GM19452 (cell line): ENCODE measurements around the gene MTHFR.
"Not testable (repeated sequence)": the region's sequence is repeated elsewhere in the genome, so short reads cannot be mapped to it uniquely, and the experiment has no call there.

Source experiments
- ATAC-seq: cut with Tn5 transposase; IDR thresholded peaks from one replicate; pipeline ENCODE4 v1.9.1; 2021; ENCODE audit not compliant: unreplicated experiment

The MTHFR gene

DNA sequence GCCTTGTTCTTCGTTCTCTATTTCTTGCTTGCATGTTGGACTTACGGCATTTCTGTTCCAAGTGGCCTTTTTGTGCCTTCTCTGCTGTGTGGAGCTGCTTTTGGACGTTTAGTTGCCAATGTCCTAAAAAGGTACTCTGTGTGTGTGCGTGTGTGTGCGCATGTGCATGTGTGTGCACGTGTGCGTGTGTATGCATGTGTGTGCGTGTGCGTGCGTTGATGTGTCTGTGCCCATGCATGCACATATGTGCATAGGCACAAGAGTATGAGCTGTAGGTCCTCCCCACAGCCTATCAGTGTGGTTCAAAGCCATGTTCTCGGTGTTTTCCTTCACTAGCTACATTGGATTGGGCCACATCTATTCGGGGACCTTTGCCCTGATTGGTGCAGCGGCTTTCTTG, 28.1 kb upstream of the MTHFR start:
- ATAC-seq, result no peak

DNA sequence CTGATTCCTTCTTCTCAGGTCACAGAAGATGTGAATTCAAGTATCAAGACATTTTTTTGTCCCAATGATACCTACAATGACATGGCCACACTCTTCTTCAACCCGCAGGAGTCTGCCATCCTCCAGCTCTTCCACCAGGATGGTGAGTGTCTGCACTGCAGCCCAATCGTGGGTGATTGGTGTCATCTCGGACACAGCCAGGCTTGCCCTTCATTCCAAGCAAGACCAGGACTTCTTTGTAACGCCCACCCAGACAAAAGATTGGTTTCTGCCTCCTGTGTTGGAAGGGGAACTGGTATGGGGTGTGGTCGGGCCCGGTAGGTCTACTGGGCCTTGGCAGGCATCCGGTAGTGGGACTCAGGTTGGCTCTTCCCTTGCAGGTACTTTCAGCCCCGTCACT, 27.7 kb upstream of the MTHFR start:
- ATAC-seq, result no peak

DNA sequence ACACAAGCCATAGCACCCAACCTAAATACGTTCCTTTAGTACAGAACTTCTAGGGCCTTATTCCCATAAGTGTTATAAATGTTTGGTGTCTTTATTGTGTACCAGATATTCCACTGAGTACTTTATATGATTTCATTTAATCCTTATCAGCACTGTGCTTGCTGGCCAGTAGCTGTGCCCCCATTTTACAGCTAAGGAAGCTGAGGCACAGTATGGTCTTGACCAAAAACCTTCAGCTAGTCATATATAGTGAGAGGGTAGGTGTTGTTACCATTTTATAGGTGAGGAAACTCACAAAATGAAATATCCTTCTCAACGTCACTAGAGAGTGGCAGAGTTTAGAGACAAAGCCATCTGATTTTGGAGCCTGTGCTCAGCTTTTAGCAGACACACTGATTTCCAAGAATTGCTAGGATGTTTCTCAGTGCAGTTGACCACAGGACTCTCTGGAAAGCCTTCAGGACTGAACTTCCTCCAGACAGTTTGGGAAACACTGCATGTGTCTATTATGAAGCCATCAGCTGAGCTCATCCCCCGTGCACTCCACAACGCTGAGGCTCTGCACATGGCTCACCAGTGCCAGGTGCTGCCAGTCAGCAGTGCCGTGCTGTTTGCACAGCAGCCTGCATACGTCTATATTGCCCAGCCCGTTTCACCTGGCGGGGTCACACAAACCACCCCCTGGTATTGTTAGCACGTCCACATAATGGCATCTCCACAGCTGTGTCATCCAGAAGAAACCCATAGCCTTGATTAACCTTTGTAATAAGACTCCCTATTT, 26.4 kb upstream of the MTHFR start:
- ATAC-seq, result no peak

DNA sequence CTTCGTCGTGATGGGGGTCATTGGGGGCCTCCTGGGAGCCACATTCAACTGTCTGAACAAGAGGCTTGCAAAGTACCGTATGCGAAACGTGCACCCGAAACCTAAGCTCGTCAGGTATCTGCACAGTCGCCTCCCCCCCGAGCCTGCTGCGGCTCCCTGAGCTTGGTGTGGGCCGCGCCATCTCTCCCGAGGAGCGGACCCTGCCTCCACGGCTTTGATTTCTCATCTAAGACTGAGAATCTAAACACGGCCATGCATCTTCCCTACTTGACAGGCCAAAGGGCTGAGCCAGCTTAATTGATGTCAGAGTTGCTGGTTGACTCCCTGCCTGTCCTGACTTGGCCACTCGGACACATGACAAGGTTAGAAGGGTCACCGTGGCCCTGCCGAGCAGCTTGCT, 22.7 kb upstream of the MTHFR start:
- ATAC-seq, result no peak

DNA sequence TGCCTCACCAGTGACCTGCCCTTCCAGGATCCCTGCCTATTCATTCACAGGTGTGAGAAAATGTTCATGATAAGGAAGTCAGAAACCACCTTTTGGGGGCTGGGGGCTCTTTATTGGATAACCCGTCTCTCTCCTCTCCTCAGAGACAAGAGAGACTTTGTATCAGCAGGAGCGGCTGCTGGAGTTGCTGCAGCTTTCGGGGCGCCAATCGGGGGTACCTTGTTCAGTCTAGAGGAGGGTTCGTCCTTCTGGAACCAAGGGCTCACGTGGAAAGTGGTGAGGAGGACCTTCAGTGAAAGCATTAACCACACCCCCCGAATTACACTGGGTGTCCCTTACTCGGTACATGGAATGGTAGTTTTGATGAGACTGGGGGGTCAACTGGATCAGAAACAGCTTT, 21.2 kb upstream of the MTHFR start:
- ATAC-seq, result no peak

DNA sequence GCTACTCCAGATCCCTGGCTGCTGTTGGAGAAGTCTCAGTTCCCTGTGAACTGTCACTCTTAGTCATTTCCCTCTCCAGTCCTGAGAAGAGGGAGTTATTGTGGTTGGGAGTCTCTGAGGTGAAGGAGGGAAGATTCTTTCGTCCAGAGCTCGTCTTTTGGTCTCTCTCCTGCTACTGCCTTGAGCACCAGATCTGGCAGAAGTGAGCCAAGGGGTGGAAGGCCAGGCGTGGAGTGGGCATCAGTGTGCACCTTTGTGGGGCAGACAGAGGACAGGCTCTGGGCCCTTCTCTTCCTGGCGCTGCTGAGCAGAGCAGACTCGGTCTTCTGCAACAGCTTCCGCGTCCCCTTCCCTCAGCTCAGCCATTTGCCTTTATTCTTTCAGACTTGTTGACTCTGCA, 19.4 kb upstream of the MTHFR start:
- no peak for ATAC-seq

DNA sequence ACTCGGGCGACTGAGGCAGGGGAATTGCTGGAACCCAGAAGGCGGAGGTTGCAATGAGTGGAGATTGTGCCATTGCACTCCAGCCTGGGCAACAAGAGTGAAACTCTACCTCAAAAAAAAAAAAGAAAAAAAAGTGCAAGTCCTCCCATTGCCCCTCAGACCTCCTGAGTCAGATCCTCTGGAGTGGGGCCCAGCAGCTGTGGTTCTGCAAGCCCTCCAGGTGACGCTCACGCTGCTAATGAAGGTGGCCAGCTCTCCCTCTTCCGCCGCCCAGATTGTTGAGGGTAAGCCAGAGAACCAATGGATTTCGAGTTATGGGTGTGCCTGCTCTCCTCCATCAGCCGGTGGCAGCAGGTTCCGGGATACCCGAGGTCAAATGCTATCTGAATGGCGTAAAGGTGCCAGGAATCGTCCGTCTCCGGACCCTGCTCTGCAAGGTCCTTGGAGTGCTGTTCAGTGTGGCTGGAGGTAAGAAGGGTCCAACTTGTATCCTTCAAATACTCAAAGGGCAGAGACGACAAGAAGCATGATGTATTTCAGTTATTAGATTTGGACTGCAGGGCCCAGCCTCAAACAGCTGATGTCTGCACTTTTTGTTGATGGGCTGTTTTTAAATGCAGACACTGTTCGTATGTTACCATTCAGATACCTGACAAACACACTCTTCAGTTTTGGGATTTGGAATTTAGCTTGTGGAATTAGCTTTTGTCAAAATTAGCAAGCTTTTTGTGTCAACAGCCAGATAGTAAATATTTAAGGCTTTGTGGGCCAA, 17.8 kb upstream of the MTHFR start:
- no peak for ATAC-seq

DNA sequence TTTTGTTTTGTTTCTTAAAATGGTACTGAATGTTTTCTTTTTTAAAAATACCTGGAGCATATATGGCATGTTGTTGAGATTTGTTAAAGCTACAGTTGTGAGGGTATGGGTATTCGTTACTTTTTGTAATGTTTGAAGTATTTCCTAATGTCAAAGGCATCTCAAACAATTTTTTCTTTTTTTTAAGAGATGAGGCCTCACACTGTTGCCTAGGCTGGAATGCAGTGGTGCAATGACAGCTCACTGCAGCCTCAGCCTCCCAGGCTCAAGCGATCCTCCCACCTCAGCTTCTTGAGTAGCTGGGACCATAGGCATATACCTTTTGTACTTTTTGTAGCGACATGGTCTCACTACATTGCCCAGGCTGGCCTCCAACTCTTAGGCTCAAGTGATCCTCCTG, 16.3 kb upstream of the MTHFR start:
- ATAC-seq, result no peak

DNA sequence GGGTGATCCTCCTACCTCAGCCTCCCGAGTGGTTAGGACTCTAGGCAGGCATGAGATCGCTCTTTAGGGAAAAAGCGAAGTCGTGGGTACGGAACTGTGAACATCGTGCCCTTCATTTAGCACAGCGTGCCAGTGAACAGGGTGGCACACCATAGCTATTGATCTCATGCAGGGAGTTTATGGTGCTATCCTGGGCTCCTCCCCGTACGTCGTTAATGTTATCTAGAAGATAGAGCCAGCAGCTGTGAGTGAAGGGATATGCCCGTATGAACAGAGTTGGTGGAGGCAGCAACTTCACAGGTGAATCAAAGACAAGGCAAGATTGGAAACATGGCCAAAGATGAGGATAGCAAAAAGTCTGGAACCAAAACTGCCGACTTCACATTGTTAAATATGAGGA, 11.4 kb upstream of the MTHFR start:
- ATAC-seq, result no peak

DNA sequence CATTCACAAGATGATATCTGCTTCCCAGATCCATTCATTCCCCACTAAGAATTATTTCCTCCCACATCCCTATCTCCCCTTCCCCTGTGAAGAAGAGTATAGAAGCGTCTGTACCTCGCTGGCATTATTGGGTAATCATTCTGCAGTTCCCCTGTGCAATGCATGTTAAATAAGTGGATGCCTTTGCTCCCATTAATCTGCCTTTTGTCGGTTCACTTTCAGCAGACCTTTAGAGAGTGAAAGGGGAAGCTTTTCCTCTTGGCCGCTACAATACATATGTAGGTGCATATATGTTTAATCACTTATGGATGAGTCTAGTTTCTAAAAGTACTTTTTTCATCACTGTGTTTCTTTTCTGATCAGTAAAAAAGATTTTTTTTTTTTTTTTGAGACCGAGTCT, 7.3 kb upstream of the MTHFR start:
- ATAC-seq, result no peak

DNA sequence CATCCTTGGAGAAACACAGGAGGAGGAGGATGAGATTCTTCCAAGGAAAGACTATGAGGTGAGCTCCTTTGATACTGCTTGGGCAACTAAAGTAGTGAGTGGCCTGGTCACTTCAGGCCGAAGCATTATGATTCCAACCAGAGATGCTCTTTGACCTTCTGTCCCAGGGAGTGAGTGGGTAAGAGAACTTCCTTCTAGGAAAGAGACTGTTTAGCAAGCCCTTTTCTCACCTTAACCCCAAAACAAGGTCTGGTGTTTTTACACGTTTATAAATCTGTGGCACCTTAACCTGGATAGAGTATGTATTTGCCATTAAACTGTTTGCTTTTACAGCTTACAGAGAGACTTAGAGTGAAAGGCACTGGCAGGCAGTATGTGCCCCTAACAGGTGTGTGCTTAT, 1.4 kb upstream of the MTHFR start:
- no peak for ATAC-seq

DNA sequence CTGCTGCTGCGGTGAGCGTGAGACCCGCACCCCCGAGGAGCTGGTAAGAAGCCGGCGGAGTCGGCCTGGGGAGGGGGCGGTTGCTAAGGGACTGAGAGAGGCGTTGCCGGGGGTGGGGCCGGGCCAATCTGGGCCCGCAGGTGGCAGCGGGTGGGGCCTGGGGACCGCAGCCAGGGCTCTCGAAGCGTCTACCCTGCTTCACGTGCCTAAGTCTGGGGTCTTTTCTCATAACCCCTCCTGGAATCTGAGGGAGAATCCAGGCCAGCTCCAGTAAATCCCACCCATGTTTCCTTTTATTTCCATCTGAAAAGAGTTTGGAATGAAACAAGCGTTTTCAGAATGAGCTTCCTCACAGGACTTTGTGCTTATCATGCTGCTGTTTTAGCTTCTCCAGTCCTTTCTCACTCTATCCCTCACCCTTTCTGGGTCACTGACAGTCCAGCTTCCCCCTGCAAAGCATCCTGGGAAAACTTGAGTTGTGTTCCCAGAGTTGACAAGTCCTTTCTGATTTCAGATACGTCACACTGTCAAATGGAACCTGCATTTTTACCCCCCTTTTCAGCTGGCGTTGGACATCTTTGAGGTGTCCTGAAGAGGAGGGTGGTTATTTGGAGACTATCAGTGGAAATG, 658 bp upstream of the MTHFR start:
- peak; percentile 39 for ATAC-seq

DNA sequence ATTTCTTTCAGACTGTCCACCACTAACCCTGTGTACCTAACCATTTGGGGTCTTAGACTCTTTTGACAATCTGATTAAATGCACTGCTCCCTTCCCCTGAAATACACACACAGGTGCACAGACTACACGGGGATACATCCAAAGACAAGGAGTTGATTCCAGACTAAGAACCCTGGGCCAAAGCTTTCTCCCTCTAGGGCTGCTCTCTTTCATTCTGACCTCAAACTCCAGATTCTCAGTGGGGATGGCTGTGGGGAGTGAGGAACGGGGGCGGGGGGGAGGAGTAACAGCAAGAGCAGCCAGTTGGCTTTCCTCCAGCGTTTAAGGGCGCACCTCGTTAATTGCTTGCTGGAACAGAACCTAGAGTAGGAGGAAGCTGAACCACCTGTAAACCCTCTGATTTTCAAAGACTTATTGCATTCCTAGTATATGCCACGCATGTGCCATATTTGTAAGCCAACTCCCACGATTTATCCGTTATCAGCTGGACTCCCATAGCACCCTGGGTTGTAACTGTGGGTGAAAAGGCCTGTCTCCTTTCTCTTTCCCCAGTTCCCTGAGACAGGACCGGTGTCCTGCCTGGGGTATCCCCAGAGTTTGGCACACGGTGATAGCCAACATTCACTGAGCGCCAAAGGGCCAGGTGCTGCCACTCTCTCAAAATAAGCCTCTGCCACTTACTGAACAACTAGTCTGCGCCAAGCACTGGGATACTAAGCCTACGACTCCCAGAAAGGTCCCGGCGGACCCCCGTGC, 920 bp downstream of the MTHFR start:
- no peak for ATAC-seq

DNA sequence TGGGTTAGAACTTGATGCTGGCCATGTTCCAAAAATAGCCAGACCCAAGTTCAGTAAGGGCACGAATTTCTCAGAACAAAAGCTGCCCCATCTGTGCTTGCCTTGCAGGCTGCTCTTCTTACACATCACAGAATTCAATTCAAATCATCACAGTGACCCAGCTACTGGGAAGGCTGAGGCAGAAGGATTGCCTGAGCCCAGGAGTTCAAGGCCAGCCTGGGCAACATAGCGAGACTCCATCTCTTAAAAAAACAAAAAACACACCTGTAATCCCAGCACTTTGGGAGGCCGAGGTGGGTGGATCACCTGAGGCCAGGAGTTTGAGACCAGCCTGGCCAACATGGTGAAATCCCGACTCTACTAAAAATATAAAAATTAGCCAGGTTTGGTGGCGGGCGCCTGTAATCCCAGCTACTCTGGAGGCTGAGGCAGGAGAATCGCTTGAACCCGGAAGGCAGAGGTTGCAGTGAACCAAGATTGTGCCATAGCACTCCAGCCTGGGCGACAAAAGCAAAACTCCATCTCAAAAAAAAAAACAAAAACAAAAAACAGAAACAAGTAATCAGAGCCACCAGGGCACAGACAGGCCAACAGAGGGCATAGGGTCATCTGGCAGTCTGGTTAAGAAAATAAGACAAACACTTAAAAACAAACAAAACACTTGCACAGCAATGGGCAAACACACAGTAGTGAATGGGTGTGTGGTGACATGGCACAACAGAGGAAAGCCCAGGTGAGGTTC, 1.7 kb downstream of the MTHFR start:
- ATAC-seq, result not testable (repeated sequence)

DNA sequence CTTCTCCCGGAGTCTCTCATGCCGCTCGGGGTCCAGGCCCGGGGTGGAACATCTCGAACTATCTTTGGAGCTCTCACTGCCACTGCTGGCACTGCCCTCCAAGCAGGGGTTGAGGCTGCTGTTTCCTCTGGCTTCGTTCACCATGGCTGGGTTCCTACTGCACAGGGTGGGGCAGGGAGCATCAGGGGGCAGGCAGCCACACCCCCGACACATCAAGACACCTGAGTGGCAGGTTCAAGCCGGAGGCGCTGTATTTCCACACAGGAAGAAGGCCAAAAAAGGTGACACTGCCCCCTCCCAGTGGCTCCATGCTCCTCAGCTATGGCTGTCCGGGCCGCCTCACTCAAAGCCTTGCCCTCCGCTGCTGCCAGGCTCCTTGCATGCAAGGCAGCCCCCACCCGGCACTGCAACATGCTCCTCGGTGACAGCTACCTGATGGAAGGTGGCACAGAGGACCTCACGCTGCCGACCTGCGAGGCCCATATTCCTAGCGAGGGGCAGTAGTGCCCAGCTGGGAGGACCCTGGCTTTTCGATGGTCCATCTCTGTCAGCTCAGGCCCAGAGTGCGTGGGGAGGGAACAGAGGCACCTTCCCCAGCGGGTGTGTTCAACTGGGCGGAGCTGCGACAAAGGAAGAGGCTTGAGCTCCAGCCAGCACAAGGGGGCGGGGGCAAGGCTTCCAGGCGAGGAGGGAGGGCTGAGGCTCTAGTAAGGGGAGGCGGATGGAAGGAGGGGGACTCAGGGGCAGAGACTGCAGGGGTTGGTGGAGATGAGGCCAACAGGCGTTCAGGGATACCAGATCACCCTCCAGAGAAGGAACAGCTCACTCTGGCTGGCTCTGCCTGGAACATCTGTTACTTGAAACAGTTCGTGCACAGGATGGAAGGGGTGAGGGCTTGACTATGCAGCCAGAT, 2.5 kb downstream of the MTHFR start:
- no peak for ATAC-seq

DNA sequence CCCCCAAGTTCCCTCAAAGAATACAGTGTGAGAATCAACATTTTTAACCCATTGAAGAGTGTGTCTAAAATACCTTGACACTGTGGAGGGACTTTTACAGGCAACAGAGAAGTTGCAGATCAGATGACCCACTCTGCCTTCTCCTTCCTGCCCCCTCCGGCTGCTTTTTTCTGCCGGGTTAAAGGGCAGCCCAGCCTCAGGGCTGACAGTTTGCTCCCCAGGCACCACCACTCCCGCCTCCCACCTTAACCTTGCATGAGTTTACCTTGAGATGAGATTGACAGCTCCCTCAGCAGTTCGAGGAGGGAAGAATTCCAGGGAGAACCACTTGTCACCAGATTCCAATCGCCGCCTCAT, 3.2 kb downstream of the MTHFR start:
- no peak for ATAC-seq

DNA sequence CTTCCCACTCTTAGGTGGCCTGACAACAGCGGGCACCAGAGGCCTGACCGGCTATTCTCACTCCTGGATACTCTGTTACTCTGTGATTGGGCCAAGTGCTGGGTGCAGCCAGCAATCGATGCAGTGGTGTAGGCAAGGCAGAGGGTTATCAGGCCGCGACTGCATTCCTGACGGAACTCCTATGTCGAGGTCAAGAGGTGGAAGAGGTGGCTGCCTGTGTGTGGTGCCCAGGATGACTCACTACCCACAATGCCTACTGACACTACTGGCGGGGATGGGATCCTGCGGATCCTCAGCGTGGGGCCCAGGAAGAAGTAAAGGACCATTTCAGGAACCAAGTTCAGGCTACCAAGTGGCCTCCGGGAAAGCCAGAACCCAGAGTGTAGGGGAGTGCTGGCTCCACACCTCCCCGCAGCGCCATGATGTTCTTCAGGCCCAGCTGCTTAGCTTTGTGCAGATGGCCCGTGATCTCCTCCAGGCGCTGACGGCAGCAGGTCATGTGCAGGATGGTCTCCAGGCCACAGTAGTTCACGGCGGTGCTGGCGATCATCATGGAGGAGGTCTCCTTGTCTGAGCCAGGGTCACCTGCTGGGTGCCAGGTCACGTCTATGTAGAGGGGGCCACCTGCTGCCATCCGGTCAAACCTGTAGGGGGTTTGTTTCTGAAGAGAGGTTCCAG, 4.9 kb downstream of the MTHFR start:
- no peak for ATAC-seq

DNA sequence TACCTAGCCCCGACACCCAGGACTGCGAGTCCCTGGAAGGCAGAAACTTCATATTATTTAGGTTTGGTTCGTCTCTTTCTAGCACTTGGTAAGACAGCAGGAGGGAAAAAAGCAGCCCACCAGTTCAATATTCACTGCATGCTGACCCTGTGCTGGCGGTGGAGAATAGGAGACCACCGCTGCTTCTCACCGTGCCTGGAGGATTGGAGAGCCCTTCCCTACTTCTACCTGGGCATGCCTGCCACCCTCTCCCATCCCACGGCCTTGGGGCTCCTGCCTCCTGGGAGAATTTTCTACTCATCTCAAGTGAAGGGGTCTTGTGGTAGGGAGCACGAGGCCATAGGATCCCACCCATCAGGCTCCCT, 5.4 kb downstream of the MTHFR start:
- ATAC-seq, result no peak

DNA sequence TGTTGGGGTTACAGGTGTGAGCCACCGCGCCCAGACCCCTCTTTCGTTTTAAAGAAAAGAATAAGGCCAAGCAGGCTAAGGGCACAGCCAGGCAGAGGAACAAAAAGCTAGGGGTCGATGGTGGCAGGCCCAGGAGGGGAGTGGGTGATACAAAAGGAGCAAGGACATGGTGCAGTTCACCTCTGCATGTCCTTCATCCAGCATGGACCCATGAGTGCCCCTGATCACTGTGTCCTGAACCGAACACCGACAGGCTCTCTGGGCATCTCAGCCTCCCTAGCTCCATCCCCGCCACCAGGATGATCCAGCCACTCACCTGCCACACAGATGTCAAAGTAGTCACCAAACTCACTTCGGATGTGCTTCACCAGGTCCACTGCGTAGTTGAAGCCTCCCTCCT, 5.9 kb downstream of the MTHFR start:
- no peak for ATAC-seq
